ENCODE data around the gene M6PR.

M6PR gene

DNA sequence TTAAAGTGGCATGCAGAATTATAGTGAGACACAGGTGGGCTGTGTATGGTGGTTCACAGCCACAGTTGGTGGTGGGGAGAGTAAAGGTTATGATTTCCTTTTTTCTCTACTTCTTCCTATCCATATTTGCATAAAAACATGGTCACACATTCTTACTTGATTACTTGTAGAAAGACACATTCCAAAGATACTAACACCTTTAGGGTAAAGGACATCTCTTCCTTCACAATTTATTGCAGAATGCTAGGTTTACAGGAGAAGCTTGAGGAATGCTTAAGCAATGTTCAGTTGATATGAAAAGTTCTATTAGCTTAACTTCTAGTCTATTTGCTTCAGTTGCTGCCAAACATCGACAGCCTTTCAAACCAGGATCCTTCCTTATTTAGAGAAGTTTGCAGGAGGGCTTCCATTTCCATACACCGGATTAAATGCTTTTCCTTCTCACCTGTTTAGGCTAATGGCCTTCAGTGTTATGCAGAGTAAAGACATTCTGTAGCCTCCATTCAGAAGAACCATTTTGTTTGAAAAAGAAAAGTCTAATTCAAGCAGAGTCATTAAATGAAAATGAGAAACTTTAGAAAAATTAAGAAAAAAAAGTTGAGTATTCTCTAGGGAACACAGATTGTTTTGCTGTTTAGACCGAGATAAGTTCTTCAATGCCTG is 37.7 kb downstream of the M6PR start:
- DNase-seq: no peak

- DNase-seq: no peak
Measured at GRCh38 chr12:8909752-8910151, 39.7 kb downstream of the M6PR start.

GRCh38 chr12:8907513-8907912 is 41.9 kb downstream of the M6PR start:
- DNase-seq: no peak

- no peak for DNase-seq
Measured at GRCh38 chr12:8906266-8907180, 42.9 kb downstream of the M6PR start.

DNA sequence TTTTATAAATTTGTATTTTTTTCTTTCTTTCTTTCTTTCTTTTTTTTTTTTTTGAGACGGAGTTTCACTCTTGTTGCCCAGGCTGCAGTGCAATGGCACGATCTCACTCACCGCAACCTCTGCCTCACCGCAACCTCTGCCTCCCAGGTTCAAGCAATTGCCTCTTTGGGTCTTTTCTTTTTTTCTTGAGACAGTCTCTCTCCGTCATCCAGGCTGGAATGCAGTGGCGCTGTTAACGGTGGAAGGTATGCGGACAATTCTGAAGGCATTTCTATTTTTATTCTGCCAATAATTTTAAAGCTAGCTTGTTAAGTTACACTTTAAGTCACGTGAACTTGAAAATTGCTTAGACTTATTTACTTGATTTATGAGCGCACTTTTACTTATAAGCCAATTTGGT is 43.9 kb downstream of the M6PR start:
- no peak for DNase-seq

- DNase-seq: no peak
Measured at GRCh38 chr12:8904665-8905064, 44.8 kb downstream of the M6PR start.

GRCh38 chr12:8903646-8904045 is 45.8 kb downstream of the M6PR start:
- DNase-seq: no peak

- peak; percentile 7 for DNase-seq
Measured at GRCh38 chr12:8902703-8903102, 46.7 kb downstream of the M6PR start.

DNA sequence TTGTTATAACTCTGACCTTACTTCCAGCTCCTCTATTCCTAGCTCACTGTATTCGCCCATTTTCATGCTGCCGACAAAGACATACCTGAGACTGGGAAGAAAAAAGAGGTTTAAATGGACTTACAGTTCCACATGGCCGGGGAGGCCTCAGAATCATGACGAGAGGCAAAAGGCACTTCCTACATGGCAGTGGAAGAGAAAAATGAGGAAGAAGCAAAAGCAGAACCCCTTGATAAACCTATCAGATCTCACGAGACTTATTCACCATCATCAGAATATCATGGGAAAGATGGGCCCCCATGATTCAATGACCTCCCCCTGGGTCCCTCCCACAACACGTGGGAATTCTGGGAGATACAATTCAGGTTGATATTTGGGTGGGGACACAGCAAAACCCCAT is 49.6 kb downstream of the M6PR start:
- DNase-seq: no peak

- no peak for DNase-seq
Measured at GRCh38 chr12:8897081-8897480, 52.4 kb downstream of the M6PR start.

DNA sequence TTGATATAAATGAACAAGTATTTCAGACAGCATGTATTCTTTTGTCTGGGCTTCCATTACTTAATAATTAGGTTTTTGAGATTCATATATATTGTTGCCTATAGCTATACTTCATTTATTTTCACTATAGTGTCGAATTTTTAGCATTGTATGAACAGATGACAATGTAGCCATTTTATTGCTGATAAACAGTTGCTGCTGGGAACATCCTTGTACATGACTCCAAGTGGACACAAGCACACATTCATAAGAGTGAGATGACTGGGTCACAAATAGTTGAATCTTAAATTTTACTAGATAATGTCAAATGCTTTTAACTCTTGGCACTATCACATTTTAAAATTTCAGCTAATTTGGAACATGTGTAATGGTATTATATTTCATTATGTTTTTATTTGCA is 54.5 kb downstream of the M6PR start:
- no peak for DNase-seq

GRCh38 chr12:8894378-8894777 is 55.1 kb downstream of the M6PR start:
- DNase-seq: no peak

DNA sequence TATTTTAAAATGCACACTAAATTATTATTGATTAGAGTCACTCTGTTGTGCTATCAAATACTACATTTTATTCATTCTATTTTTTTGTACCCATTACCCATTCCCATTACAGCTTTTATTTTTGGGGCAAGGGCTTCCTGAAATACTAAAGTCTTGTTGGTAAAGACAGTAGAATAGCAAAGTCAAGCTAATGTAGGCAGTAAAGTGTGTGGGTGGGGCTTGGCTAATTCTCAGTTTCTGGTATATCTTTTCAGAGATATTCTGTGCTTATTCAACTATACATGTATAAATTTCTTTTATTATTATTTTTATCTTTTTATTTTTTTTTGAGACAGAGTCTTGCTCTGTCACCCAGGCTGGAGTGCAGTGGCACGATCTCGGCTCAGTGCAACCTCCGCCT is 57.5 kb downstream of the M6PR start:
- no peak for DNase-seq
